Tibial nerve (tissue), 4 donors: ENCODE measurements around the gene FABP6. TPM values are rescaled to one million over a fixed set of nuclear protein-coding genes. Genes with fewer than 3 reads are reported as not detected.

Experiments
- DNase-seq, 2 donors: peaks; one replicate each; pipeline ENCODE4 v3.0.0-alpha.2; 2019; ENCODE audit warnings: low spot score in 2 of 2
- H3K27ac ChIP-seq, 4 donors: fragments of 200-600 bp; sonication (generic) in 3 of 4; one replicate each; pipeline ENCODE4 v1.5.1; 2017 to 2019; ENCODE audit warnings: mild to moderate bottlenecking in 1 of 4
- H3K27me3 ChIP-seq, 2 donors: fragments of 200-600 bp; sonication (generic) in 1 of 2; one replicate each; pipeline versions ENCODE4 v1.5.1 to v1.6.0; 2017 to 2019
- H3K36me3 ChIP-seq, 3 donors: fragments of 200-600 bp; sonication (generic); one replicate each; pipeline ENCODE4 v1.5.1; 2018 to 2019
- H3K4me1 ChIP-seq, 4 donors: fragments of 200-600 bp; sonication (generic) in 3 of 4; one replicate each; pipeline ENCODE4 v1.5.1; 2017 to 2019
- H3K4me3 ChIP-seq, 4 donors: fragments of 200-600 bp; sonication (generic) in 3 of 4; one replicate each; pipeline ENCODE4 v1.5.1; 2017 to 2019; ENCODE audit warnings: mild to moderate bottlenecking in 1 of 4, moderate library complexity in 1 of 4
- H3K9me3 ChIP-seq, 4 donors: fragments of 200-600 bp; sonication (generic) in 3 of 4; one replicate each; pipeline ENCODE4 v1.5.1; 2017 to 2019
- EP300 ChIP-seq, 2 donors: sonication (generic); formaldehyde crosslinking; IDR thresholded peaks; one replicate each; pipeline ENCODE4 v1.6.1; 2017; ENCODE audit warnings: antibody characterized with exemption in 2 of 2, mild to moderate bottlenecking in 1 of 2
- POLR2A ChIP-seq, 2 donors: fragments of 450-650 bp; IDR thresholded peaks; one replicate each; pipeline ENCODE4 v1.6.1; 2017; ENCODE audit warnings: antibody characterized with exemption in 2 of 2, mild to moderate bottlenecking in 2 of 2, moderate library complexity in 2 of 2
- WGBS, 2 donors: methylation state at CpG; one replicate each; pipeline ENCODE4 v1.1.5; 2018; 5-methylcytosine and 5-hydroxymethylcytosine counted together
- total RNA-seq, 4 donors: library from RNA; depleted of rRNA; stranded (reverse); fragments of >200 nt; gene quantifications; one replicate each; pipeline ENCODE4 v1.1.0, GENCODE V29; 2016
- TF ChIP-seq, protein P1 (sequence below), 5 experiments: fragments of 200-600 bp in 3 of 5; fragments of 450-650 bp in 2 of 5; sonication (generic) in 3 of 5; IDR thresholded peaks; one replicate each; pipeline ENCODE4 v1.5.1; 2016 to 2019; ENCODE audit warnings: antibody characterized with exemption in 5 of 5, mild to moderate bottlenecking in 3 of 5, moderate library complexity in 2 of 5

FABP6 gene
- total RNA-seq, 4 donors from 2014 or later: not detected

DNA sequence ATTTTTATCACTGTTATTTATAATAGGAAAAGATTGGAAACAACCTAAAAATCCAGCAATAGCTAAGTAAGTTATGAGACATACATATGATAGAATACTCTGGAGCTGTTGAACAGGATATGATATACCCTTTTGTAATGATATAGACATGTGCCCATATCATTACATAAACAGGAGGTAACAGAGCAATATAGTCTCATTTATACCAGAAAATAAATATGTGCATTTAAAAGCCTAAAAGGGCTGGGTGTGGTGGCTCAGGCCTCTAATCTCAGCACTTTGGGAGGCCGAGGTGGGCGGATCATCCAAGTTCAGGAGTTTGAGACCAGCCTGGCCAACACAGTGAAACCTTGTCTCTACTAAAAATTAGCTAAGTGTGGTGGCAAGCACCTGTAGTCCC lies 2.3 kb upstream of the FABP6 start:
- no peaks in the 10 kb centered on the region for H3K27me3 ChIP-seq

DNA sequence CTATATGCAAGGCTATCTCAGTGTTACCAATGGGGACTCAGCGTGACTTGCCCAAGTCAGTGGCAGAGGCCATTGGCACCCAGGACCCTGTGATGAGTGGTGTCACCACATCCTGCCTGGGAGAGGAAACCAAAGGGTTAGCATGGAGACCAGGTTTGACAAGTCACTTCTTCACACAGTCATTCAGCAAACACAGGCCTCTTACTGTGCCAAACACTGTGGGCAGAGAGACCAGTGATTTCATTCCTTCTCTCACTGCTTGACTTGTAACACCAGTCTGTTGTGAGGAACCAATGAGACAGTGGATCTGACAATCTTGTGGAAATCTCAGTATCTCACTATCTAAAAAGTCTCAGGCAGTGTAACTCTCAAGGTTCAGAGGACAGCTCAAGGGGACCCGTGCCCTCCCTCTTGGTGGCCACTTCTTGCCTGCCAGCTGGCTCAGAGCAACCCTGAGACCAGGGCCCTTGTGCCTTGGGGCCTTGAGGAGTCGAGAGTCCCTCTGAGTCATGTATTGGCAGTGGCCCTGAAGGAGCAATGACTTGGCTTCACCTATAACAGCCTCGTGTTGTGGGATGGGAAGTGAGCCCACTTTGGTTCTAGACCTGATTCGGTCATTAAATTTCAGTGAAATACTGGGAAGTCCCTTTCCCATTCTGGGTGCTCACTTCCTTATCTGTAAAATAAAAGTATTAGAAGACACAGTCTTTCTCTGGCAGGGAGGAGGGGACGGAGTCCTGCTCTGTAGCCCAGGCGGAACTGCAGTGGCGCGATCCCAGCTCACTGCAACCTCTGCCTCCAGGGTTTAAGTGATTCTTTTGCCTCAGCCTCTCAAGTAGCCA lies 1.6 kb downstream of the FABP6 start:
- DNase-seq: no peak
- Histone ChIP-seq H3K4me3 (no peak overlapping the region), H3K27ac (no peak overlapping the region), H3K9me3 (no peaks in the 10 kb centered on the region), H3K4me1 (no peaks in the 10 kb centered on the region), H3K27me3 (no peaks in the 10 kb centered on the region), H3K36me3 (no peaks in the 10 kb centered on the region)
- WGBS, 2 donors: 73 to 79% methylated on average over 9 of the region's 9 CpGs
- TF ChIP-seq, protein P1, sequence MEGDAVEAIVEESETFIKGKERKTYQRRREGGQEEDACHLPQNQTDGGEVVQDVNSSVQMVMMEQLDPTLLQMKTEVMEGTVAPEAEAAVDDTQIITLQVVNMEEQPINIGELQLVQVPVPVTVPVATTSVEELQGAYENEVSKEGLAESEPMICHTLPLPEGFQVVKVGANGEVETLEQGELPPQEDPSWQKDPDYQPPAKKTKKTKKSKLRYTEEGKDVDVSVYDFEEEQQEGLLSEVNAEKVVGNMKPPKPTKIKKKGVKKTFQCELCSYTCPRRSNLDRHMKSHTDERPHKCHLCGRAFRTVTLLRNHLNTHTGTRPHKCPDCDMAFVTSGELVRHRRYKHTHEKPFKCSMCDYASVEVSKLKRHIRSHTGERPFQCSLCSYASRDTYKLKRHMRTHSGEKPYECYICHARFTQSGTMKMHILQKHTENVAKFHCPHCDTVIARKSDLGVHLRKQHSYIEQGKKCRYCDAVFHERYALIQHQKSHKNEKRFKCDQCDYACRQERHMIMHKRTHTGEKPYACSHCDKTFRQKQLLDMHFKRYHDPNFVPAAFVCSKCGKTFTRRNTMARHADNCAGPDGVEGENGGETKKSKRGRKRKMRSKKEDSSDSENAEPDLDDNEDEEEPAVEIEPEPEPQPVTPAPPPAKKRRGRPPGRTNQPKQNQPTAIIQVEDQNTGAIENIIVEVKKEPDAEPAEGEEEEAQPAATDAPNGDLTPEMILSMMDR (IDR thresholded peaks at IDR 0.05): no peak
- no peak for TF ChIP-seq EP300 (IDR thresholded peaks at IDR 0.05)
- TF ChIP-seq POLR2A (IDR thresholded peaks at IDR 0.05): no peak

More for the DNA sequence above, 2.3 kb upstream of the FABP6 start:
- Histone ChIP-seq H3K36me3 (no peaks in the 10 kb centered on the region), H3K9me3 (no peaks in the 10 kb centered on the region), H3K27ac (no peak overlapping the region), H3K4me3 (no peak overlapping the region), H3K4me1 (no peaks in the 10 kb centered on the region)
- WGBS, 2 donors: 89 to 94% methylated on average over 2 of the region's 2 CpGs
- TF ChIP-seq, protein P1 (IDR thresholded peaks at IDR 0.05): no peak
- TF ChIP-seq POLR2A (IDR thresholded peaks at IDR 0.05): no peak
- no peak for TF ChIP-seq EP300 (IDR thresholded peaks at IDR 0.05)
- no peak for DNase-seq

DNA sequence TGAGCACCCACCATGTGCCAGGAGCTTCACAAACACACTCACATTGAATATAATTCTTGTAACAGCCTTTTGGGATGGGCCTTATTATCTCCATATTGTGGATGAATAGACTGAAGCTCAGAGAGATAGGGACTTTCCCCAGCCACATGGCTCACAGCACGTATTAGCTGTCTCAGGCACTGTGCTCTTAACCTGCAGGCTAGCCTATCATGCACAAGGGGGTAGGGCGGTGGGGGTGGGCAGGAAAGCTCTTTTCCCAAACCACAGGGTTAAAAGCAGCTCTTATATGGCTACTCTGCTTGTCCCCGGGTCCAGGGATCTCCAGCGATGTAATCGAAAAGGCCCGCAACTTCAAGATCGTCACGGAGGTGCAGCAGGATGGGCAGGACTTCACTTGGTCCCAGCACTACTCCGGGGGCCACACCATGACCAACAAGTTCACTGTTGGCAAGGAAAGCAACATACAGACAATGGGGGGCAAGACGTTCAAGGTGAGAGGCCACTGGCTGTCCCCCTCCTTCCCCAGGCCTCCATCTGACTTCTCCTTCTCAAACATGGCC lies 2.6 kb downstream of the FABP6 start:
- H3K27ac ChIP-seq: no peak overlapping the region
- H3K27me3 ChIP-seq: no peaks in the 10 kb centered on the region
- H3K4me3 ChIP-seq: no peak overlapping the region
- H3K9me3 ChIP-seq: no peaks in the 10 kb centered on the region
- 87% methylated on average over 10 of the region's 10 CpGs for WGBS, 2 donors
- DNase-seq: no peak
- no peaks in the 10 kb centered on the region for H3K4me1 ChIP-seq
- H3K36me3 ChIP-seq: no peaks in the 10 kb centered on the region
- TF ChIP-seq, protein P1 (IDR thresholded peaks at IDR 0.05): no peak

DNA sequence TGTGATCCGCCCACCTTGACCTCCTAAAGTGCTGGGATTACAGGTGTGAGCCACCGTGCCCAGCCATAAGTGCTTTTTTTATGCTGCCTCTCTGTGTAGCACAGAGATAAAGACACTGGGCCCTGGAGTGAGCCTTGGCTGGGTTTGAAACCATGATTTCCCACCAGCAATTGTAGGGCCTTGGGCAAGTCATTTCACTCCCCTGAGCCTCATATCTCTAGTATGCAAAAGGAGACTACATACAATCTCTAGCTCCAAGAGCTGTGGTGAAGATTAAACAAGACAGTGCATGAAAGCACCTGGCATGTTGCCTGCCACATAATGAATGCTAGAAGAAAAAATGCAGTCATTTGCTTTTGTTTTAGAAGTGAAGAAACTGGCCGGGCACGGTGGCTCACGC lies 3.9 kb downstream of the FABP6 start:
- H3K27me3 ChIP-seq: no peaks in the 10 kb centered on the region
- DNase-seq: no peak
- H3K4me1 ChIP-seq: no peaks in the 10 kb centered on the region
- no peak overlapping the region for H3K27ac ChIP-seq
- H3K36me3 ChIP-seq: no peaks in the 10 kb centered on the region
- H3K4me3 ChIP-seq: no peak overlapping the region
- TF ChIP-seq POLR2A (IDR thresholded peaks at IDR 0.05): no peak
- TF ChIP-seq, protein P1 (IDR thresholded peaks at IDR 0.05): no peak
- no peak for TF ChIP-seq EP300 (IDR thresholded peaks at IDR 0.05)
- H3K9me3 ChIP-seq: no peaks in the 10 kb centered on the region
- 82 to 93% methylated on average over 5 of the region's 5 CpGs for WGBS, 2 donors

DNA sequence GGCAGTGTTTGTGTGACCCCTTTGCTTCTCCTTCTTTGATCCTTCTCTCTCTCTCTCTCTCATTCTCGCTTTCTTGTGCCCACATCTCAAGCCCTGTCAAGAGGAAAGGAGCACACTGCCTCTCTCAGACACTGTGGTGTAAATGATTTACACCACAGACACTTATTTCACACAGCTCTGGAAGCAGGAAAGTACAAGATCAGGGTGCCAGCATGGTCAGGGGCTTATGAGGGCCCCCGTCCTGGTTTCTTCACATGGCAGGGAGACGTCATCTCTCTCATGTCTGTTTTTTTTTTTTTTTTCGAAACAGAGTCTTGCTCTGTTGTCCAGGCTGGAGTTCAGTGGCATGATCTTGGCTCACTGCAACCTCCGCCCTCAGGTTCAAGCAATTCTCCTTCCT lies 6.4 kb downstream of the FABP6 start:
- H3K4me3 ChIP-seq: no peak overlapping the region
- H3K27me3 ChIP-seq: no peaks in the 10 kb centered on the region
- TF ChIP-seq, protein P1 (IDR thresholded peaks at IDR 0.05): no peak
- TF ChIP-seq POLR2A (IDR thresholded peaks at IDR 0.05): no peak
- no peak for TF ChIP-seq EP300 (IDR thresholded peaks at IDR 0.05)
- no peaks in the 10 kb centered on the region for H3K4me1 ChIP-seq
- DNase-seq: no peak
- no peak overlapping the region for H3K27ac ChIP-seq
- no peaks in the 10 kb centered on the region for H3K36me3 ChIP-seq
- 72 to 90% methylated on average over 5 of the region's 5 CpGs for WGBS, 2 donors
- no peaks in the 10 kb centered on the region for H3K9me3 ChIP-seq
